Activated CD8-positive, alpha-beta T cell treated with anti-CD3 and anti-CD28 coated beads, Interleukin-2, amount 10 ng/mL, durations not matched to agents 7 days and 5 days (primary cell): ENCODE results near the gene TREML2. TPM values are rescaled to one million over a fixed set of nuclear protein-coding genes. Genes with fewer than 3 reads are reported as not detected.
"Not testable (repeated sequence)": the region's sequence is repeated elsewhere in the genome, so short reads cannot be mapped to it uniquely, and the experiment has no call there.

Experiments
- ATAC-seq: fragments of 150-1000 bp; cut with Tn5 transposase; one replicate; pipeline ENCODE4 v1.10.0; 2021; ENCODE audit warnings: moderate library complexity
- CTCF ChIA-PET: fragments of 350-600 bp; sonication (Branson Sonifier 250); formaldehyde crosslinking; loops from one replicate; lab custom pipeline; 2021; ENCODE audit warnings: antibody characterized with exemption; lab: Charles Lee
- POLR2A ChIA-PET: fragments of 350-600 bp; sonication (Branson Sonifier 250); formaldehyde crosslinking; loops from one replicate; lab custom pipeline; 2021; ENCODE audit warnings: antibody characterized with exemption; lab: Charles Lee
- DNase-seq: peaks from one replicate; pipeline ENCODE4 v3.0.0-alpha.2; 2020
- H3K27ac Mint-ChIP-seq: one replicate; pipeline ENCODE4 v1.8.0; 2021; ENCODE audit warnings: mild to moderate bottlenecking, mixed read lengths
- H3K27me3 Mint-ChIP-seq: one replicate; pipeline ENCODE4 v1.8.0; 2021; ENCODE audit warnings: low read depth, mixed read lengths
- H3K36me3 Mint-ChIP-seq: one replicate; pipeline ENCODE4 v1.8.0; 2021; ENCODE audit warnings: low read depth, mixed read lengths
- H3K4me1 Mint-ChIP-seq: one replicate; pipeline ENCODE4 v1.8.0; 2021; ENCODE audit warnings: low read depth, mixed read lengths
- H3K4me3 Mint-ChIP-seq: one replicate; pipeline ENCODE4 v1.8.0; 2021; ENCODE audit warnings: mild to moderate bottlenecking, mixed read lengths
- H3K9me3 Mint-ChIP-seq: one replicate; pipeline ENCODE4 v1.8.0; 2022; ENCODE audit warnings: mixed read lengths; ENCODE audit not compliant: insufficient read depth
- total RNA-seq, 2 experiments: library from RNA; stranded (reverse); gene quantifications; one replicate each; pipeline ENCODE4 v1.2.3, GENCODE V29; 2021

The TREML2 gene
- total RNA-seq, 2 experiments from 2014 or later, result 23.5 to 24.9 TPM

GRCh38 chr6:41201764-41202173 lies 820 bp upstream of the TREML2 start:
- no peak for ATAC-seq
- ChIA-PET POLR2A (interaction anchor here (0.6 to 2.1 kb wide), 2 partner anchors 10 to 147 kb away, joined by 3 to 10 read pairs; no protein-coding TSS in a partner anchor), CTCF (interaction anchor here (1.0 to 1.9 kb wide), 3 partner anchors 10 to 19 kb away, joined by 3 to 10 read pairs (median 7); no protein-coding TSS in a partner anchor)
- H3K27me3 Mint-ChIP-seq, result no peaks in the 10 kb centered on the region
- no peak for DNase-seq
- peaks cover 58% of the 10 kb centered on the region for H3K4me1 Mint-ChIP-seq
- peaks cover 28% of the 10 kb centered on the region for H3K36me3 Mint-ChIP-seq
- peaks cover 10% of the 10 kb centered on the region for H3K9me3 Mint-ChIP-seq
- H3K4me3 Mint-ChIP-seq, result peak overlapping the region; percentile 74
- peak overlapping the region; percentile 98 for H3K27ac Mint-ChIP-seq

GRCh38 chr6:41200296-41200900 lies 551 bp downstream of the TREML2 start:
- ATAC-seq (peak; percentile 66), DNase-seq (peak; percentile 78)
- H3K36me3 Mint-ChIP-seq, result peaks cover 39% of the 10 kb centered on the region
- peak overlapping the region; percentile 98 for H3K27ac Mint-ChIP-seq
- peak overlapping the region; percentile 74 for H3K4me3 Mint-ChIP-seq
- peaks cover 6% of the 10 kb centered on the region for H3K9me3 Mint-ChIP-seq
- CTCF ChIA-PET, result interaction anchor here (0.8 to 3.5 kb wide), 10 partner anchors 9 to 134 kb away, joined by 3 to 27 read pairs (median 6); partner anchors contain the start of gene NFYA
- POLR2A ChIA-PET, result interaction anchor here (0.6 to 3.3 kb wide), 12 partner anchors 8 to 134 kb away, joined by 3 to 20 read pairs (median 4); partner anchors contain the start of genes NFYA and OARD1
- no peaks in the 10 kb centered on the region for H3K27me3 Mint-ChIP-seq
- peaks cover 68% of the 10 kb centered on the region for H3K4me1 Mint-ChIP-seq

GRCh38 chr6:41199552-41200246 lies 1.2 kb downstream of the TREML2 start:
- ChIA-PET CTCF (interaction anchor here (0.6 to 3.5 kb wide), 10 partner anchors 8 to 172 kb away, joined by 3 to 27 read pairs (median 6); partner anchors contain the start of gene NFYA), POLR2A (interaction anchor here (0.6 to 3.3 kb wide), 10 partner anchors 8 to 134 kb away, joined by 3 to 20 read pairs (median 4); partner anchors contain the start of genes NFYA and OARD1)
- no peaks in the 10 kb centered on the region for H3K9me3 Mint-ChIP-seq
- no peaks in the 10 kb centered on the region for H3K27me3 Mint-ChIP-seq
- DNase-seq (peak; percentile 51), ATAC-seq (peak; percentile 56)
- peak overlapping the region; percentile 74 for H3K4me3 Mint-ChIP-seq
- H3K4me1 Mint-ChIP-seq, result peaks cover 75% of the 10 kb centered on the region
- peak overlapping the region; percentile 98 for H3K27ac Mint-ChIP-seq
- peaks cover 42% of the 10 kb centered on the region for H3K36me3 Mint-ChIP-seq

- Mint-ChIP-seq H3K27ac (peak overlapping the region; percentile 54), H3K9me3 (no peaks in the 10 kb centered on the region), H3K4me3 (no peak overlapping the region), H3K27me3 (no peaks in the 10 kb centered on the region), H3K36me3 (peaks cover 62% of the 10 kb centered on the region), H3K4me1 (peaks cover 78% of the 10 kb centered on the region)
- DNase-seq (no peak), ATAC-seq (no peak)
- POLR2A ChIA-PET, result interaction anchor here (0.9 kb wide), 1 partner anchor 17 kb away, joined by 3 read pairs; no protein-coding TSS in a partner anchor
- CTCF ChIA-PET, result interaction anchor here (0.8 to 2.3 kb wide), 6 partner anchors 15 to 130 kb away, joined by 3 to 20 read pairs (median 3); no protein-coding TSS in a partner anchor
These were observed 3.7 kb downstream of the TREML2 start for GRCh38 chr6:41197234-41197633.

- H3K4me1 Mint-ChIP-seq, result peaks cover 54% of the 10 kb centered on the region
- ATAC-seq (no peak), DNase-seq (no peak)
- no peak overlapping the region for H3K4me3 Mint-ChIP-seq
- H3K36me3 Mint-ChIP-seq, result peaks cover 82% of the 10 kb centered on the region
- peak overlapping the region; percentile 30 for H3K27ac Mint-ChIP-seq
- no peaks in the 10 kb centered on the region for H3K9me3 Mint-ChIP-seq
- POLR2A ChIA-PET, result no interaction called here
- H3K27me3 Mint-ChIP-seq, result no peaks in the 10 kb centered on the region
- CTCF ChIA-PET, result no interaction called here
These were observed 6.6 kb downstream of the TREML2 start for GRCh38 chr6:41194386-41194785.

GRCh38 chr6:41193884-41194283 lies 7.1 kb downstream of the TREML2 start:
- CTCF ChIA-PET, result no interaction called here
- peaks cover 83% of the 10 kb centered on the region for H3K36me3 Mint-ChIP-seq
- H3K27ac Mint-ChIP-seq, result peak overlapping the region; percentile 30
- ATAC-seq (no peak), DNase-seq (no peak)
- no peaks in the 10 kb centered on the region for H3K9me3 Mint-ChIP-seq
- H3K4me3 Mint-ChIP-seq, result no peak overlapping the region
- POLR2A ChIA-PET, result no interaction called here
- no peaks in the 10 kb centered on the region for H3K27me3 Mint-ChIP-seq
- H3K4me1 Mint-ChIP-seq, result peaks cover 53% of the 10 kb centered on the region

GRCh38 chr6:41193171-41193734 lies 7.7 kb downstream of the TREML2 start:
- ATAC-seq (no peak), DNase-seq (no peak)
- POLR2A ChIA-PET, result no interaction called here
- peaks cover 81% of the 10 kb centered on the region for H3K36me3 Mint-ChIP-seq
- H3K27me3 Mint-ChIP-seq, result no peaks in the 10 kb centered on the region
- no peak overlapping the region for H3K4me3 Mint-ChIP-seq
- peaks cover 52% of the 10 kb centered on the region for H3K4me1 Mint-ChIP-seq
- H3K9me3 Mint-ChIP-seq, result no peaks in the 10 kb centered on the region
- CTCF ChIA-PET, result no interaction called here
- H3K27ac Mint-ChIP-seq, result peak overlapping the region; percentile 55

- DNase-seq (peak; percentile 39), ATAC-seq (peak; percentile 52)
- Mint-ChIP-seq H3K4me3 (no peak overlapping the region), H3K27ac (no peak overlapping the region), H3K27me3 (no peaks in the 10 kb centered on the region), H3K4me1 (peaks cover 51% of the 10 kb centered on the region), H3K36me3 (peaks cover 65% of the 10 kb centered on the region), H3K9me3 (no peaks in the 10 kb centered on the region)
- CTCF ChIA-PET, result interaction anchor here (0.7 to 2.7 kb wide), 9 partner anchors 9 to 129 kb away, joined by 3 to 18 read pairs (median 4); partner anchors contain the start of gene TREML2
- POLR2A ChIA-PET, result interaction anchor here (0.7 to 1.8 kb wide), 2 partner anchors 9 to 119 kb away, joined by 3 to 10 read pairs; partner anchors contain the start of genes NFYA and TREML2
These were observed 9.4 kb downstream of the TREML2 start for GRCh38 chr6:41191569-41191968.

GRCh38 chr6:41190791-41191190 lies 10.2 kb downstream of the TREML2 start:
- H3K9me3 Mint-ChIP-seq, result no peaks in the 10 kb centered on the region
- DNase-seq, result no peak
- no peak overlapping the region for H3K4me3 Mint-ChIP-seq
- ATAC-seq, result no peak
- no peak overlapping the region for H3K27ac Mint-ChIP-seq
- no peaks in the 10 kb centered on the region for H3K27me3 Mint-ChIP-seq
- H3K4me1 Mint-ChIP-seq, result peaks cover 55% of the 10 kb centered on the region
- peaks cover 58% of the 10 kb centered on the region for H3K36me3 Mint-ChIP-seq
- ChIA-PET POLR2A (interaction anchor here (4.9 kb wide), 1 partner anchor 9 kb away, joined by 20 read pairs; the partner anchor contains the start of gene TREML2), CTCF (interaction anchor here (1.5 to 2.7 kb wide), 2 partner anchors 9 to 116 kb away, joined by 4 to 18 read pairs; no protein-coding TSS in a partner anchor)

GRCh38 chr6:41189967-41190366 lies 11.0 kb downstream of the TREML2 start:
- H3K4me1 Mint-ChIP-seq, result peaks cover 56% of the 10 kb centered on the region
- POLR2A ChIA-PET, result interaction anchor here (4.9 kb wide), 1 partner anchor 10 kb away, joined by 20 read pairs; the partner anchor contains the start of gene TREML2

GRCh38 chr6:41189046-41189445 lies 11.9 kb downstream of the TREML2 start:
- not testable (repeated sequence) for H3K27me3 Mint-ChIP-seq, H3K27ac Mint-ChIP-seq, H3K4me3 Mint-ChIP-seq, DNase-seq, ATAC-seq, H3K9me3 Mint-ChIP-seq
- Mint-ChIP-seq H3K36me3 (peaks cover 42% of the 10 kb centered on the region), H3K4me1 (peaks cover 49% of the 10 kb centered on the region)
- ChIA-PET POLR2A (interaction anchor here (4.9 kb wide), 1 partner anchor 11 kb away, joined by 20 read pairs; the partner anchor contains the start of gene TREML2), CTCF (interaction anchor here (0.8 to 1.5 kb wide), 6 partner anchors 10 to 132 kb away, joined by 3 to 7 read pairs (median 4); no protein-coding TSS in a partner anchor)

More at GRCh38 chr6:41189967-41190366, 11.0 kb downstream of the TREML2 start:
- Mint-ChIP-seq H3K27ac (no peak overlapping the region), H3K27me3 (no peaks in the 10 kb centered on the region), H3K4me3 (no peak overlapping the region), H3K9me3 (no peaks in the 10 kb centered on the region), H3K36me3 (peaks cover 51% of the 10 kb centered on the region)
- no peak for DNase-seq
- CTCF ChIA-PET, result interaction anchor here (0.8 to 2.7 kb wide), 4 partner anchors 8 to 131 kb away, joined by 3 to 18 read pairs (median 4); no protein-coding TSS in a partner anchor
- no peak for ATAC-seq
